Heart right ventricle (tissue), 16 donors: ENCODE data around the gene ACVR1. TPM values are rescaled to one million over a fixed set of nuclear protein-coding genes. Genes with fewer than 3 reads are reported as not detected.

Source experiments
- ATAC-seq, 8 donors: fragments of 200-7000 bp; cut with Tn5 transposase; one replicate each; pipeline ENCODE4 v1.9.1; 2020; ENCODE audit warnings: mild to moderate bottlenecking in 8 of 8, moderate library complexity in 8 of 8, moderate number of reproducible peaks in 1 of 8
- DNase-seq, 2 donors: peaks; one replicate each; pipeline ENCODE4 v3.0.0-alpha.2; 2020
- H3K27ac ChIP-seq, 10 donors: fragments of 200-600 bp; sonication (generic) in 2 of 10; one replicate each; pipeline versions ENCODE4 v1.5.0 to v1.8.0; 2020 to 2022; ENCODE audit warnings: mild to moderate bottlenecking in 3 of 10
- H3K27me3 ChIP-seq, 7 donors: fragments of 200-600 bp; one replicate each; pipeline ENCODE4 v1.8.0; 2021 to 2022; ENCODE audit warnings: mild to moderate bottlenecking in 2 of 7
- H3K36me3 ChIP-seq, 9 donors: fragments of 200-600 bp; sonication (generic) in 1 of 9; one replicate each; pipeline versions ENCODE4 v1.5.0 to v1.8.0; 2020 to 2022; ENCODE audit warnings: mild to moderate bottlenecking in 2 of 9
- H3K4me1 ChIP-seq, 9 donors: fragments of 200-600 bp; sonication (generic) in 1 of 9; one replicate each; pipeline versions ENCODE4 v1.5.0 to v1.8.0; 2020 to 2022; ENCODE audit warnings: mild to moderate bottlenecking in 4 of 9
- H3K4me3 ChIP-seq, 10 donors: fragments of 200-600 bp; sonication (generic) in 2 of 10; one replicate each; pipeline versions ENCODE4 v1.5.0 to v1.8.0; 2020 to 2022; ENCODE audit warnings: mild to moderate bottlenecking in 7 of 10, moderate library complexity in 2 of 10
- H3K9me3 ChIP-seq, 11 donors: fragments of 200-600 bp in 10 of 11; sonication (generic) in 2 of 11; one replicate each; pipeline versions ENCODE4 v1.5.0 to v1.8.0; 2013 to 2022; ENCODE audit warnings: mild to moderate bottlenecking in 2 of 11, control low read depth in 1 of 11, moderate library complexity in 1 of 11
- CTCF ChIP-seq, 9 donors: fragments of 200-600 bp; sonication (generic) in 2 of 9; IDR thresholded peaks; one replicate each; pipeline versions ENCODE4 v1.5.0 to v1.8.0; 2021 to 2022; ENCODE audit warnings: antibody characterized with exemption in 9 of 9, mild to moderate bottlenecking in 5 of 9, moderate library complexity in 1 of 9
- WGBS, 2 donors: extraction: QIAGEN DNeasy Blood & Tissue Kit; methylation state at CpG; one replicate each; pipeline ENCODE4 v1.1.7; 2013; ENCODE audit warnings: inconsistent platforms in 1 of 2; 5-methylcytosine and 5-hydroxymethylcytosine counted together
- intact Hi-C, 10 donors: fragments of 100-400 bp; cut with DNase I; formaldehyde crosslinking; loops; one replicate each; pipeline versions ENCODE4 v1.11.1 to v1.14.2; 2022
- polyA plus RNA-seq, 2 donors: library from polyadenylated mRNA; stranded (reverse); fragments of 200-250 nt; gene quantifications; one replicate each; pipeline ENCODE4 v1.2.3, GENCODE V29; 2013
- total RNA-seq, 10 donors: library from RNA; stranded (reverse); fragmentation: NEBNext Ultra II Directional in 3 of 10; extraction: Animal tissue kit (Norgen Biotek cat#: 25700) in 3 of 10; gene quantifications; one replicate each; pipeline versions ENCODE4 v1.2.1 to v1.2.4, GENCODE V29; 2021 to 2023
- donor health status: Arrhythmogenic right ventricular cardiomyopathy.
- donor health status: ischemic (EF 13 %, LVEDD 7.1; RV severe dilation, severe dysfunction).
- donor health status: healthy with polysubstance abuse.
- donor health status: DM: no; HTN: yes; CAD: no.
- donor health status: DM: no; HTN: no; CAD: no.
- donor health status: ischemic (EF 25% LVEDD 6.9; RV normal size, moderate dysfunction).
- donor health status: ischemic (EF 25% LVEDD 5.7; RV mildly dilated, moderate dysfunction).
- donor health status: healthy.
- donor health status: DM: yes; HTN: yes; CAD: no.
- donor health status: Ischemic cardiomyopathy.
- donor health status: ischemic (EF 35%, LVEDD 5.7; RV mildly dilated, moderate dysfunction).
- donor health status: nonischemic (EF 11% LVEDD 7.7; RV severe dilation, severe dysfunction).
- donor health status: DM: yes; HTN: yes; CAD: no.
- donor health status: PGD.
- donor health status: ischemic (EF 29% LVEDD 5.4; RV normal size, mild dysfunction).
- donor health status: nonischemic (EF 23%, LVEDD 6.1; RV moderate dilation, normal function).

ACVR1 gene
- total and polyA plus RNA-seq, 12 donors, result 4.2 to 32.7 (median 22.2) TPM

- no peak for DNase-seq
- WGBS, 2 donors, result 87 to 95% methylated on average over 2 of the region's 2 CpGs
- no peak for TF ChIP-seq CTCF (IDR thresholded peaks at IDR 0.05)
- H3K27ac ChIP-seq, result no peak overlapping the region
- peaks cover 0 to 78% (median 50%) of the 10 kb centered on the region in 9 donors for H3K36me3 ChIP-seq
- no peaks in the 10 kb centered on the region for H3K4me1 ChIP-seq
- H3K27me3 ChIP-seq, result no peaks in the 10 kb centered on the region
- H3K4me3 ChIP-seq, result no peak overlapping the region
- intact Hi-C loops, result no loop called here
- H3K9me3 ChIP-seq, result peaks cover 0 to 7% (median 0%) of the 10 kb centered on the region in 11 donors
- ATAC-seq, result no peak
These were observed 138.5 kb downstream of the ACVR1 start for GRCh38 chr2:157737656-157738055.

- intact Hi-C loops, result no loop called here
- H3K4me3 ChIP-seq, result no peak overlapping the region
- DNase-seq (no peak), ATAC-seq (no peak)
- H3K4me1 ChIP-seq, result no peaks in the 10 kb centered on the region
- H3K36me3 ChIP-seq, result peaks cover 0 to 91% (median 56%) of the 10 kb centered on the region in 9 donors
- no peak overlapping the region for H3K27ac ChIP-seq
- TF ChIP-seq CTCF (IDR thresholded peaks at IDR 0.05), result no peak
- no peaks in the 10 kb centered on the region for H3K27me3 ChIP-seq
- H3K9me3 ChIP-seq, result peaks cover 0 to 14% (median 0%) of the 10 kb centered on the region in 11 donors
- 94 to 97% methylated on average over 1 of the region's 1 CpG for WGBS, 2 donors
These were observed 140.6 kb downstream of the ACVR1 start for GRCh38 chr2:157735532-157735931.

GRCh38 chr2:157733263-157733662, 142.9 kb downstream of the ACVR1 start:
- TF ChIP-seq CTCF (IDR thresholded peaks at IDR 0.05), result no peak
- H3K4me1 ChIP-seq, result no peaks in the 10 kb centered on the region
- H3K27ac ChIP-seq, result no peak overlapping the region
- 87% methylated on average over 2 of the region's 2 CpGs for WGBS, 2 donors
- H3K27me3 ChIP-seq, result no peaks in the 10 kb centered on the region
- DNase-seq, result no peak
- H3K4me3 ChIP-seq, result no peak overlapping the region
- ATAC-seq, result no peak
- intact Hi-C loops, result no loop called here
- H3K9me3 ChIP-seq, result peaks cover 0 to 24% (median 0%) of the 10 kb centered on the region in 11 donors
- peaks cover 0 to 92% (median 48%) of the 10 kb centered on the region in 9 donors for H3K36me3 ChIP-seq

GRCh38 chr2:157732596-157732995, 143.5 kb downstream of the ACVR1 start:
- Histone ChIP-seq H3K4me1 (no peaks in the 10 kb centered on the region), H3K27ac (no peak overlapping the region), H3K27me3 (no peaks in the 10 kb centered on the region), H3K36me3 (peaks cover 0 to 92% (median 43%) of the 10 kb centered on the region in 9 donors), H3K9me3 (peaks cover 0 to 24% (median 0%) of the 10 kb centered on the region in 11 donors), H3K4me3 (no peak overlapping the region)
- intact Hi-C loops, result no loop called here
- DNase-seq (no peak), ATAC-seq (no peak)
- WGBS, 2 donors, result 93 to 96% methylated on average over 3 of the region's 3 CpGs
- TF ChIP-seq CTCF (IDR thresholded peaks at IDR 0.05), result no peak
